A549 (cell line): ENCODE data around the gene R3HDM2. TPM values are rescaled to one million over a fixed set of nuclear protein-coding genes. Genes with fewer than 3 reads are reported as not detected.
A peak's percentile ranks its signal among the peaks of the same experiment; 100 is the strongest.

Source experiments
- ATAC-seq, 2 experiments: fragments of 200-7000 bp in 1 of 2; fragments of >200 bp in 1 of 2; cut with Nextera tagmentation in 1 of 2; cut with Tn5 transposase in 1 of 2; 3 replicates each; pipeline versions ENCODE4 v1.8.0 to v1.9.1; 2018 to 2020; ENCODE audit warnings: mild to moderate bottlenecking in 1 of 2, moderate library complexity in 1 of 2
- CTCF ChIA-PET: fragments of 300-600 bp; sonication (Branson Sonifier 250); formaldehyde crosslinking; extraction: SDS; loops from one replicate; lab custom pipeline; 2021; ENCODE audit warnings: antibody characterized with exemption, inconsistent platforms; lab: Yijun Ruan, JAX
- POLR2A ChIA-PET: fragments of 350-600 bp; formaldehyde crosslinking; extraction: SDS; loops from one replicate; lab custom pipeline; 2021; ENCODE audit warnings: antibody characterized with exemption, inconsistent platforms; lab: Yijun Ruan, JAX
- DNase-seq, 2 experiments: peaks; one replicate each; pipeline versions ENCODE4 v3.0.0 to v3.0.0-alpha.2; 2011 to 2016; ENCODE audit warnings: low read depth in 1 of 2, low spot score in 1 of 2
- FAIRE-seq: peaks from 2 replicates; lab custom pipeline; 2011; peaks lifted over from hg19 to GRCh38; lab: Jason Lieb, UNC
- H3K27ac ChIP-seq, 2 experiments: fragments of >200 bp; sonication (Bioruptor Twin); formaldehyde crosslinking; 3 replicates each; pipeline ENCODE4 v1.5.1; 2016 to 2017
- H3K4me1 ChIP-seq: fragments of >200 bp; sonication (Bioruptor Twin); formaldehyde crosslinking; 3 replicates; pipeline ENCODE4 v1.6.1; 2016
- H3K4me2 ChIP-seq: fragments of >200 bp; sonication (Bioruptor Twin); formaldehyde crosslinking; 3 replicates; pipeline ENCODE4 v1.6.1; 2016
- H3K4me3 ChIP-seq: fragments of >200 bp; sonication (Bioruptor Twin); formaldehyde crosslinking; 3 replicates; pipeline ENCODE4 v1.5.1; 2016
- H3K9me3 ChIP-seq: fragments of >200 bp; sonication (Bioruptor Twin); formaldehyde crosslinking; 3 replicates; pipeline ENCODE4 v1.6.1; 2016
- BHLHE40 ChIP-seq: IDR thresholded peaks from 2 replicates; pipeline ENCODE4 v1.6.1; 2012; ENCODE audit warnings: low read depth, low read length, inconsistent platforms
- CBX2 ChIP-seq: fragments of 200-600 bp; sonication (generic); IDR thresholded peaks from 2 replicates; pipeline ENCODE4 v1.6.1; 2016; ENCODE audit warnings: low read depth, mild to moderate bottlenecking, borderline replicate concordance
- CEBPB ChIP-seq, 2 experiments: fragments of >200 bp in 1 of 2; sonication (Bioruptor Twin) in 1 of 2; formaldehyde crosslinking in 1 of 2; IDR thresholded peaks; 2 replicates each; pipeline ENCODE4 v1.6.1; 2012 to 2016
- CHD4 ChIP-seq: fragments of 200-600 bp; sonication (generic); IDR thresholded peaks from 2 replicates; pipeline ENCODE4 v1.6.1; 2016; ENCODE audit warnings: antibody characterized with exemption, mild to moderate bottlenecking, borderline replicate concordance
- CTCF ChIP-seq: fragments of >200 bp; sonication (Bioruptor Twin); formaldehyde crosslinking; IDR thresholded peaks from 3 replicates; pipeline ENCODE4 v1.5.1; 2016
- E2F6 ChIP-seq: IDR thresholded peaks from 2 replicates; pipeline ENCODE4 v1.6.1; 2012; ENCODE audit warnings: low read depth, borderline replicate concordance
- EHF ChIP-seq: fragments of 250-450 bp; sonication (Bioruptor Pico); IDR thresholded peaks from 2 replicates; pipeline ENCODE4 v1.5.0; 2020; ENCODE audit warnings: mild to moderate bottlenecking
- EHMT2 ChIP-seq: fragments of 200-600 bp; sonication (generic); IDR thresholded peaks from 2 replicates; pipeline ENCODE4 v1.6.1; 2016; ENCODE audit warnings: antibody characterized with exemption, low read depth, mild to moderate bottlenecking, moderate library complexity
- ELK1 ChIP-seq: fragments of 150-350 bp; IDR thresholded peaks from 2 replicates; pipeline ENCODE4 v1.6.1; 2014; ENCODE audit warnings: low read depth, mild to moderate bottlenecking, low read length
- ESRRA ChIP-seq: fragments of 150-350 bp; IDR thresholded peaks from 2 replicates; pipeline ENCODE4 v1.6.1; 2014; ENCODE audit warnings: mild to moderate bottlenecking, low read length, borderline replicate concordance
- FOSL2 ChIP-seq, 2 experiments: fragments of 450-650 bp in 1 of 2; fragments of >200 bp in 1 of 2; sonication (Bioruptor Twin) in 1 of 2; formaldehyde crosslinking; IDR thresholded peaks; 2 replicates each; pipeline versions ENCODE4 v1.5.0 to v1.6.1; 2016 to 2020; ENCODE audit warnings: mild to moderate bottlenecking in 1 of 2, moderate library complexity in 1 of 2
- HDAC2 ChIP-seq: fragments of 200-600 bp; sonication (generic); IDR thresholded peaks from 2 replicates; pipeline ENCODE4 v1.6.1; 2016
- HMGXB4 ChIP-seq: fragments of 250-450 bp; sonication (Bioruptor Pico); IDR thresholded peaks from 2 replicates; pipeline ENCODE4 v1.5.0; 2021; ENCODE audit warnings: mild to moderate bottlenecking, moderate library complexity, borderline replicate concordance
- HOXA7 ChIP-seq: fragments of 250-450 bp; sonication (Bioruptor Pico); IDR thresholded peaks from 2 replicates; pipeline ENCODE4 v1.5.0; 2020; ENCODE audit warnings: mild to moderate bottlenecking, moderate library complexity
- HOXB5 ChIP-seq: fragments of 250-450 bp; sonication (Bioruptor Pico); IDR thresholded peaks from 2 replicates; pipeline ENCODE4 v1.5.0; 2020; ENCODE audit warnings: mild to moderate bottlenecking, moderate library complexity
- JUN ChIP-seq, 2 experiments: fragments of >200 bp; sonication (Bioruptor Twin); formaldehyde crosslinking; IDR thresholded peaks; 2 replicates in 1 of 2; 3 replicates in 1 of 2; pipeline ENCODE4 v1.6.1; 2016 to 2017
- JUNB ChIP-seq: fragments of >200 bp; sonication (Bioruptor Twin); formaldehyde crosslinking; IDR thresholded peaks from 2 replicates; pipeline ENCODE4 v1.6.1; 2016
- KDM5A ChIP-seq: fragments of 200-600 bp; sonication (generic); IDR thresholded peaks from 2 replicates; pipeline ENCODE4 v1.6.1; 2016; ENCODE audit warnings: antibody characterized with exemption, mild to moderate bottlenecking
- MAX ChIP-seq: IDR thresholded peaks from 2 replicates; pipeline ENCODE4 v1.6.1; 2012
- MAZ ChIP-seq: fragments of 150-350 bp; IDR thresholded peaks from 2 replicates; pipeline ENCODE4 v1.6.1; 2014; ENCODE audit warnings: antibody characterized with exemption, low read depth, low read length, borderline replicate concordance
- NFE2L2 ChIP-seq: fragments of 150-350 bp; conservative IDR thresholded peaks from 2 replicates; pipeline ENCODE4 v1.6.1; 2014; ENCODE audit warnings: low read length
- NPAS2 ChIP-seq: fragments of 250-450 bp; sonication (Bioruptor Pico); IDR thresholded peaks from 2 replicates; pipeline ENCODE4 v1.8.0; 2022; ENCODE audit warnings: mild to moderate bottlenecking, moderate library complexity, borderline replicate concordance
- PBX3 ChIP-seq: IDR thresholded peaks from 2 replicates; pipeline ENCODE4 v1.6.1; 2012
- PHF8 ChIP-seq: fragments of 200-600 bp; sonication (generic); IDR thresholded peaks from 2 replicates; pipeline ENCODE4 v1.6.1; 2016; ENCODE audit warnings: low read depth, mild to moderate bottlenecking, antibody characterized with exemption, moderate library complexity, borderline replicate concordance
- POLR2A ChIP-seq: IDR thresholded peaks from 2 replicates; pipeline ENCODE4 v1.6.1; 2012; ENCODE audit warnings: mild to moderate bottlenecking, low read length
- RAD21 ChIP-seq, 2 experiments: fragments of >200 bp in 1 of 2; sonication (Bioruptor Twin) in 1 of 2; formaldehyde crosslinking in 1 of 2; IDR thresholded peaks in 1 of 2; conservative IDR thresholded peaks in 1 of 2; 2 replicates in 1 of 2; 3 replicates in 1 of 2; pipeline ENCODE4 v1.6.1; 2012 to 2018; ENCODE audit warnings: inconsistent platforms in 1 of 2
- RNF2 ChIP-seq: fragments of 200-600 bp; sonication (generic); IDR thresholded peaks from 2 replicates; pipeline ENCODE4 v1.6.1; 2016; ENCODE audit warnings: low read depth, mild to moderate bottlenecking, antibody characterized with exemption, moderate library complexity, borderline replicate concordance
- SREBF2 ChIP-seq: fragments of 450-650 bp; IDR thresholded peaks from 2 replicates; pipeline ENCODE4 v1.6.1; 2014; ENCODE audit warnings: mild to moderate bottlenecking, moderate library complexity
- TFCP2L1 ChIP-seq: fragments of 250-450 bp; sonication (Bioruptor Pico); IDR thresholded peaks from 2 replicates; pipeline ENCODE4 v1.5.0; 2021; ENCODE audit warnings: mild to moderate bottlenecking
- TP53 ChIP-seq: fragments of 250-450 bp; sonication (Bioruptor Pico); IDR thresholded peaks from 2 replicates; pipeline ENCODE4 v1.5.0; 2021; ENCODE audit warnings: mild to moderate bottlenecking, moderate library complexity
- USF2 ChIP-seq: fragments of 450-650 bp; IDR thresholded peaks from 2 replicates; pipeline ENCODE4 v1.6.1; 2014; ENCODE audit warnings: antibody characterized with exemption
- ZC3H11A ChIP-seq: fragments of 450-650 bp; IDR thresholded peaks from 2 replicates; pipeline ENCODE4 v1.6.1; 2014; ENCODE audit warnings: antibody characterized with exemption, mild to moderate bottlenecking
- ZFP36 ChIP-seq: fragments of 450-650 bp; IDR thresholded peaks from 2 replicates; pipeline ENCODE4 v1.6.1; 2014; ENCODE audit warnings: borderline replicate concordance; ENCODE audit not compliant: partially characterized antibody
- ZNF302 ChIP-seq: fragments of 250-450 bp; sonication (Bioruptor Pico); IDR thresholded peaks from 2 replicates; pipeline ENCODE4 v1.9.0; 2021; ENCODE audit warnings: inconsistent platforms, mild to moderate bottlenecking, moderate library complexity
- WGBS: methylation state at CpG from one replicate; pipeline ENCODE4 v1.1.6; 2017; ENCODE audit errors: missing lambda C conversion rate; 5-methylcytosine and 5-hydroxymethylcytosine counted together
- polyA plus RNA-seq, 4 experiments: library from polyadenylated mRNA; depleted of rRNA in 3 of 4; stranded (reverse); fragments of >200 nt; fragmentation: RNase III in 1 of 4; extraction: RNeasy Plus Mini Kit Qiagen cat#74134 plus additional on column Dnase treatment in 1 of 4; gene quantifications; 2 replicates in 3 of 4; 3 replicates in 1 of 4; pipeline ENCODE4 v1.2.3, GENCODE V29; 2011 to 2017

The R3HDM2 gene
- polyA plus RNA-seq, 2 of the 4 experiments (the other 2 are of a cell fraction), result 14.0 to 30.6 TPM

- peaks cover 31% of the 10 kb centered on the region for H3K4me1 ChIP-seq
- WGBS, result 9% methylated on average over 16 of the region's 16 CpGs
- peak overlapping the region; percentile 54 for H3K4me2 ChIP-seq
- no peaks in the 10 kb centered on the region for H3K9me3 ChIP-seq
- ChIA-PET POLR2A (interaction anchor here (0.6 to 2.2 kb wide), 5 partner anchors 16 to 94 kb away, joined by 4 to 12 read pairs (median 9); partner anchors contain the start of gene SHMT2), CTCF (interaction anchor here (0.5 to 8.5 kb wide), 32 partner anchors 8 to 503 kb away, joined by 3 to 615 read pairs (median 5); partner anchors contain the start of genes GLI1, INHBE, SHMT2 and STAT6)
- H3K4me3 ChIP-seq, result no peak overlapping the region
- ATAC-seq (peak; percentile 51 to 75), DNase-seq (peak; percentile 89 to 94), FAIRE-seq (peak; percentile 13)
- peak overlapping the region in 1 of 2 experiments; percentile 67; a peak in 4 of 6 replicates for H3K27ac ChIP-seq
- no peak for TF ChIP-seq TFCP2L1 (CRISPR knock-in tag)
- no peak for TF ChIP-seq CBX2
- no peak for TF ChIP-seq USF2
- no peak for TF ChIP-seq ZNF302 (CRISPR knock-in tag)
- TF ChIP-seq ELK1, result no peak
- no peak for TF ChIP-seq ZFP36
- peak; percentile 90 for TF ChIP-seq CTCF
- no peak for TF ChIP-seq CEBPB (IDR thresholded peaks at IDR 0.05)
- no peak for TF ChIP-seq HOXB5 (CRISPR knock-in tag)
- TF ChIP-seq FOSL2 (IDR thresholded peaks at IDR 0.05), result no peak
- TF ChIP-seq FOSL2 (CRISPR knock-in tag; IDR thresholded peaks at IDR 0.05), result no peak
- TF ChIP-seq TP53 (CRISPR knock-in tag), result no peak
- peak; percentile 53; the same call in 1 of the 2 replicates for TF ChIP-seq E2F6
- no peak for TF ChIP-seq ESRRA
- no peak for TF ChIP-seq NPAS2 (CRISPR knock-in tag)
- TF ChIP-seq MAZ, result no peak
- TF ChIP-seq BHLHE40, result no peak
- TF ChIP-seq KDM5A, result no peak
- TF ChIP-seq SREBF2, result no peak
- no peak for TF ChIP-seq PHF8
- no peak for TF ChIP-seq CHD4
- TF ChIP-seq JUNB, result no peak
- no peak for TF ChIP-seq POLR2A
- no peak for TF ChIP-seq HOXA7 (CRISPR knock-in tag)
- peak; percentile 78 to 85 for TF ChIP-seq RAD21 (conservative IDR thresholded peaks at IDR 0.05 in 1 of 2, IDR thresholded peaks at IDR 0.05 in 1 of 2)
- no peak for TF ChIP-seq ZC3H11A
- TF ChIP-seq NFE2L2, result no peak
- TF ChIP-seq PBX3, result no peak
- no peak for TF ChIP-seq RNF2
- TF ChIP-seq HMGXB4 (CRISPR knock-in tag), result no peak
- TF ChIP-seq JUN (IDR thresholded peaks at IDR 0.05), result no peak
- TF ChIP-seq MAX, result peak; percentile 95
- TF ChIP-seq HDAC2, result no peak
- TF ChIP-seq EHMT2, result no peak
- no peak for TF ChIP-seq EHF (CRISPR knock-in tag)
Observed at GRCh38 chr12:57213058-57213715, 217.7 kb downstream of the R3HDM2 start.
